H1 (cell line): ENCODE results near the gene TMEM255B. TPM values are rescaled to one million over a fixed set of nuclear protein-coding genes. Genes with fewer than 3 reads are reported as not detected.

ENCODE experiments used
- CTCF ChIA-PET: fragments of 300-600 bp; sonication (Branson Sonifier 250); formaldehyde crosslinking; loops from one replicate; lab custom pipeline; 2021; ENCODE audit not compliant: partially characterized antibody; lab: Charles Lee
- POLR2A ChIA-PET: fragments of 300-600 bp; sonication (Branson Sonifier 250); formaldehyde crosslinking; loops from one replicate; lab custom pipeline; 2021; ENCODE audit warnings: inconsistent platforms; ENCODE audit not compliant: partially characterized antibody; lab: Charles Lee
- DNase-seq, 2 experiments: peaks; one replicate each; pipeline versions ENCODE4 v3.0.0 to v3.0.0-alpha.2; 2010 to 2022; ENCODE audit warnings: low spot score in 2 of 2, low read depth in 1 of 2, mixed read lengths in 1 of 2
- FAIRE-seq: peaks from 2 replicates; lab custom pipeline; 2011; peaks lifted over from hg19 to GRCh38; lab: Jason Lieb, UNC
- H2AFZ ChIP-seq: 2 replicates; pipeline ENCODE4 v1.8.1; 2012; ENCODE audit warnings: low read length, inconsistent platforms
- H2AK5ac ChIP-seq: 2 replicates; pipeline ENCODE4 v1.6.1; 2013; ENCODE audit warnings: low read depth, low read length
- H2BK120ac ChIP-seq: replicated peaks from 2 replicates; pipeline ENCODE3; 2013; ENCODE audit warnings: low read depth, low read length, inconsistent platforms
- H2BK12ac ChIP-seq: 2 replicates; pipeline ENCODE4 v1.6.1; 2013; ENCODE audit warnings: low read depth, low read length
- H2BK15ac ChIP-seq: 2 replicates; pipeline ENCODE4 v1.6.1; 2013; ENCODE audit warnings: low read length
- H2BK20ac ChIP-seq: 2 replicates; pipeline ENCODE4 v1.6.1; 2013; ENCODE audit warnings: low read length
- H2BK5ac ChIP-seq: 2 replicates; pipeline ENCODE4 v1.6.1; 2013; ENCODE audit warnings: low read depth, low read length
- H3K14ac ChIP-seq: 2 replicates; pipeline ENCODE4 v1.6.1; 2013; ENCODE audit warnings: inconsistent platforms; ENCODE audit not compliant: insufficient read length
- H3K18ac ChIP-seq: 2 replicates; pipeline ENCODE4 v1.6.1; 2013; ENCODE audit warnings: low read length; ENCODE audit errors: extremely low read depth
- H3K23ac ChIP-seq: 2 replicates; pipeline ENCODE4 v1.6.1; 2013; ENCODE audit warnings: inconsistent platforms; ENCODE audit not compliant: insufficient read length
- H3K23me2 ChIP-seq: 2 replicates; pipeline ENCODE4 v1.6.1; 2013; ENCODE audit warnings: low read depth, low read length
- H3K27ac ChIP-seq: 2 replicates; pipeline ENCODE4 v1.6.1; 2011; ENCODE audit warnings: low read depth, low read length, inconsistent platforms
- H3K27me3 ChIP-seq, 4 experiments: replicated peaks in 1 of 4; 1 replicate in 1 of 4; 2 replicates in 3 of 4; pipeline versions ENCODE4 v1.6.1 to v1.8.1; 2011 to 2013; ENCODE audit warnings: low read length in 3 of 4, mild to moderate bottlenecking in 3 of 4, inconsistent platforms in 2 of 4, mixed read lengths in 2 of 4, moderate library complexity in 1 of 4; ENCODE audit not compliant: control insufficient read depth in 3 of 4, insufficient read depth in 3 of 4; ENCODE audit errors: extremely low read depth in 1 of 4
- H3K36me3 ChIP-seq, 4 experiments: 2 replicates each; pipeline versions ENCODE4 v1.6.1 to v1.8.1; 2011 to 2013; ENCODE audit warnings: mild to moderate bottlenecking in 4 of 4, low read length in 3 of 4, moderate library complexity in 2 of 4, control low read depth in 1 of 4, inconsistent platforms in 1 of 4; ENCODE audit not compliant: insufficient read depth in 4 of 4, control insufficient read depth in 2 of 4
- H3K4ac ChIP-seq: replicated peaks from 2 replicates; pipeline ENCODE3; 2013; ENCODE audit warnings: low read length, low read depth, mixed read lengths, inconsistent platforms; ENCODE audit not compliant: insufficient read length
- H3K4me1 ChIP-seq, 4 experiments: replicated peaks in 1 of 4; 1 replicate in 1 of 4; 2 replicates in 3 of 4; pipeline versions ENCODE4 v1.6.1 to v1.8.1; 2011 to 2013; ENCODE audit warnings: low read length in 3 of 4, inconsistent platforms in 2 of 4, mixed read lengths in 1 of 4; ENCODE audit not compliant: insufficient read depth in 4 of 4, control insufficient read depth in 3 of 4
- H3K4me2 ChIP-seq, 2 experiments: 2 replicates each; pipeline versions ENCODE4 v1.6.1 to v1.8.1; 2011 to 2013; ENCODE audit warnings: low read depth in 2 of 2, low read length in 2 of 2, control low read depth in 1 of 2, inconsistent platforms in 1 of 2, mild to moderate bottlenecking in 1 of 2; ENCODE audit not compliant: insufficient read depth in 1 of 2
- H3K4me3 ChIP-seq, 4 experiments: fragments of 200-600, 300-600 bp in 1 of 4; sonication (generic), shearing (Covaris generic), sonication (Bioruptor Twin) in 1 of 4; 2 replicates each; pipeline versions ENCODE4 v1.5.1 to v1.8.1; 2011 to 2016; ENCODE audit warnings: low read length in 4 of 4, low read depth in 3 of 4, control low read depth in 2 of 4, inconsistent platforms in 2 of 4, mild to moderate bottlenecking in 2 of 4, mixed read lengths in 1 of 4, moderate library complexity in 1 of 4; ENCODE audit not compliant: insufficient read depth in 2 of 4; ENCODE audit errors: extremely low read depth in 1 of 4
- H3K56ac ChIP-seq: replicated peaks from 2 replicates; pipeline ENCODE3; 2013; ENCODE audit warnings: low read depth, mild to moderate bottlenecking, mixed read lengths, low read length, inconsistent platforms; ENCODE audit not compliant: insufficient read length
- H3K79me1 ChIP-seq: 2 replicates; pipeline ENCODE4 v1.6.1; 2013; ENCODE audit warnings: low read depth, low read length, control low read depth
- H3K79me2 ChIP-seq, 2 experiments: 2 replicates each; pipeline versions ENCODE4 v1.6.1 to v1.8.1; 2012 to 2013; ENCODE audit warnings: low read length in 2 of 2, mild to moderate bottlenecking in 2 of 2, inconsistent platforms in 1 of 2; ENCODE audit not compliant: insufficient read depth in 2 of 2, control insufficient read depth in 1 of 2
- H3K9ac ChIP-seq, 4 experiments: replicated peaks in 1 of 4; 1 replicate in 1 of 4; 2 replicates in 3 of 4; pipeline versions ENCODE4 v1.6.1 to v1.8.1; 2011 to 2013; ENCODE audit warnings: low read depth in 3 of 4, low read length in 3 of 4, control low read depth in 2 of 4, mild to moderate bottlenecking in 2 of 4, moderate library complexity in 2 of 4, inconsistent platforms in 1 of 4; ENCODE audit errors: extremely low read depth in 1 of 4
- H3K9me3 ChIP-seq, 2 experiments: 2 replicates each; pipeline versions ENCODE4 v1.6.1 to v1.8.1; 2012 to 2013; ENCODE audit warnings: mild to moderate bottlenecking in 2 of 2, moderate library complexity in 2 of 2, control low read depth in 1 of 2, inconsistent platforms in 1 of 2, low read depth in 1 of 2, low read length in 1 of 2, mixed read lengths in 1 of 2; ENCODE audit not compliant: insufficient read depth in 2 of 2
- H4K20me1 ChIP-seq, 2 experiments: replicated peaks in 1 of 2; 2 replicates each; pipeline versions ENCODE3 to v1.8.1; 2011 to 2013; ENCODE audit warnings: inconsistent platforms in 2 of 2, low read length in 2 of 2, mild to moderate bottlenecking in 1 of 2; ENCODE audit not compliant: insufficient read depth in 2 of 2, control insufficient read depth in 1 of 2
- H4K5ac ChIP-seq: 2 replicates; pipeline ENCODE4 v1.6.1; 2013; ENCODE audit warnings: low read length, low read depth, mixed read lengths, inconsistent platforms; ENCODE audit not compliant: insufficient read length
- H4K8ac ChIP-seq: 2 replicates; pipeline ENCODE4 v1.8.0; 2013; ENCODE audit warnings: mild to moderate bottlenecking, moderate library complexity, low read length, inconsistent platforms; ENCODE audit not compliant: insufficient read depth; ENCODE audit errors: extremely low read depth
- H4K91ac ChIP-seq: replicated peaks from 2 replicates; pipeline ENCODE3; 2013; ENCODE audit warnings: low read length, mixed read lengths, inconsistent platforms; ENCODE audit not compliant: insufficient read length
- ASH2L ChIP-seq: fragments of 200-600, 300-600 bp; sonication (generic); IDR thresholded peaks from one replicate; pipeline ENCODE4 v1.7.1; 2017; ENCODE audit warnings: low read length
- HDAC2 ChIP-seq, 2 experiments: fragments of 300-600 bp in 1 of 2; sonication (generic) in 1 of 2; IDR thresholded peaks; 2 replicates each; pipeline ENCODE4 v1.6.1; 2011 to 2012; ENCODE audit warnings: low read depth in 2 of 2, low read length in 2 of 2, mild to moderate bottlenecking in 2 of 2, moderate library complexity in 2 of 2, borderline replicate concordance in 1 of 2, inconsistent platforms in 1 of 2
- RNF2 ChIP-seq: fragments of 200-900, 300-1000 bp; sonication (generic); IDR thresholded peaks from 2 replicates; pipeline ENCODE4 v1.7.1; 2016; ENCODE audit warnings: borderline replicate concordance, low read depth, mild to moderate bottlenecking, antibody characterized with exemption, low read length; ENCODE audit not compliant: poor library complexity, severe bottlenecking; ENCODE audit errors: missing control alignments
- SAP30 ChIP-seq: fragments of 300-600 bp; sonication (generic); IDR thresholded peaks from 2 replicates; pipeline ENCODE4 v1.7.1; 2012; ENCODE audit warnings: low read length, moderate library complexity, mild to moderate bottlenecking, inconsistent platforms; ENCODE audit not compliant: insufficient read depth, insufficient replicate concordance
- TAF7 ChIP-seq: optimal IDR thresholded peaks from 2 replicates; pipeline ENCODE3; 2011; ENCODE audit warnings: low read depth, mild to moderate bottlenecking, inconsistent platforms, low read length, moderate library complexity, borderline replicate concordance
- ZNF274 ChIP-seq: IDR thresholded peaks from 2 replicates; pipeline ENCODE4 v1.7.0; 2012; ENCODE audit warnings: low read length, borderline replicate concordance; ENCODE audit errors: extremely low read depth
- WGBS, 2 experiments: shearing (Covaris generic) in 1 of 2; methylation state at CpG; one replicate each; pipeline versions ENCODE4 v1.1.6 to v1.1.7; 2013 to 2015; ENCODE audit warnings: low lambda C conversion rate in 2 of 2, mixed read lengths in 2 of 2, inconsistent platforms in 1 of 2, low coverage in 1 of 2, missing lambda C conversion rate in 1 of 2; ENCODE audit not compliant: insufficient replicate concordance in 2 of 2, insufficient coverage in 1 of 2, insufficient read length in 1 of 2; ENCODE audit errors: extremely low coverage in 1 of 2, missing lambda C conversion rate in 1 of 2; 5-methylcytosine and 5-hydroxymethylcytosine counted together
- polyA plus RNA-seq, 7 experiments: library from polyadenylated mRNA; depleted of rRNA in 3 of 7; stranded (reverse) in 5 of 7; unstranded in 2 of 7; fragments of >200 nt in 5 of 7; fragments of 200-250 nt in 2 of 7; gene quantifications; 1 replicate in 5 of 7; 2 replicates in 1 of 7; 4 replicates in 1 of 7; pipeline versions ENCODE4 v1.2.1 to v1.2.3, GENCODE V29; 2011 to 2013; ENCODE audit warnings: missing spikeins in 2 of 7, mixed read lengths in 2 of 7
- total RNA-seq: library from RNA; stranded (reverse); fragmentation: NEBNext Ultra II Directional; extraction: Animal tissue kit (Norgen Biotek cat#: 25700); gene quantifications from 2 replicates; pipeline ENCODE4 v1.2.1, GENCODE V29; 2021

TMEM255B gene
- total and polyA plus RNA-seq, 2 of the 8 experiments (the other 6 are each of a cell fraction or from before 2014, with no cell fraction given): 3.4 to 4.4 TPM

GRCh38 chr13:113851826-113852535 is 93.0 kb downstream of the TMEM255B start:
- Histone ChIP-seq H3K4me1 (peaks cover 0 to 15% (median 6%) of the 10 kb centered on the region in 4 experiments; a peak in 4 of 7 replicates), H3K4me2 (no peak overlapping the region), H3K79me2 (peaks cover 0 to 18% of the 10 kb centered on the region in 2 experiments; a peak in 1 of 4 replicates), H3K36me3 (no peaks in the 10 kb centered on the region), H2AK5ac (no peak overlapping the region), H2BK12ac (no peak overlapping the region), H4K5ac (no peak overlapping the region), H2BK20ac (no peak overlapping the region), H2AFZ (no peak overlapping the region), H3K18ac (no peak overlapping the region), H3K4me3 (no peak overlapping the region), H3K9ac (no peak overlapping the region), H3K27ac (no peak overlapping the region), H4K91ac (no peak overlapping the region), H3K56ac (no peak overlapping the region), H3K23ac (no peak overlapping the region), H2BK15ac (no peak overlapping the region), H3K4ac (no peak overlapping the region), H2BK120ac (no peak overlapping the region), H2BK5ac (no peak overlapping the region), H3K23me2 (peaks cover 7% of the 10 kb centered on the region; the same call in 1 of the 2 replicates), H4K20me1 (peaks cover 0 to 8% of the 10 kb centered on the region in 2 experiments), H3K79me1 (peaks cover 3% of the 10 kb centered on the region; the same call in 1 of the 2 replicates), H3K9me3 (no peaks in the 10 kb centered on the region), H4K8ac (no peak overlapping the region; the same call in 1 of the 2 replicates), H3K14ac (no peak overlapping the region), H3K27me3 (no peaks in the 10 kb centered on the region)
- peak in 1 of 2 experiments; percentile 31 for DNase-seq
- no peak for FAIRE-seq
- 88% methylated on average over 23 of the region's 23 CpGs; no CpG with 5 or more reads in 1 of the 2 experiments for WGBS, 2 experiments
- CTCF ChIA-PET: interaction anchor here (1.2 kb wide), 1 partner anchor 9 kb away, joined by 4 read pairs; no protein-coding TSS in a partner anchor
- POLR2A ChIA-PET: interaction anchor here (1.4 kb wide), 1 partner anchor 9 kb away, joined by 3 read pairs; no protein-coding TSS in a partner anchor
- TF ChIP-seq ZNF274: no peak
- no peak for TF ChIP-seq SAP30
- TF ChIP-seq HDAC2 (IDR thresholded peaks at IDR 0.05; ENCODE audit: borderline replicate concordance in 1 of 2, low read depth in 2 of 2, low read length in 2 of 2): no peak
- no peak for TF ChIP-seq TAF7
- TF ChIP-seq RNF2: no peak
- no peak for TF ChIP-seq ASH2L
